ENCODE measurements around the gene TVP23A. TPM values are rescaled to one million over a fixed set of nuclear protein-coding genes. Genes with fewer than 3 reads are reported as not detected.

TVP23A gene
- polyA plus RNA-seq, 1 donor: 2.3 TPM

Other genes with a start within 250 kb of the TVP23A start
- 53.0 TPM for gene EMP2, start 238.2 kb downstream of the TVP23A start, polyA plus RNA-seq (ENCODE audit: insufficient read length)
- gene TEKT5, start 123.9 kb downstream of the TVP23A start, polyA plus RNA-seq (ENCODE audit: insufficient read length): 0.20 TPM
- gene NUBP1, start 75.0 kb downstream of the TVP23A start, polyA plus RNA-seq (ENCODE audit: insufficient read length): 31.2 TPM
- 3.2 TPM for gene CIITA, start 58.4 kb upstream of the TVP23A start, polyA plus RNA-seq (ENCODE audit: insufficient read length)
- gene DEXI, start 123.7 kb upstream of the TVP23A start, polyA plus RNA-seq (ENCODE audit: insufficient read length): 56.9 TPM
- gene CLEC16A, start 125.8 kb upstream of the TVP23A start, polyA plus RNA-seq (ENCODE audit: insufficient read length): 14.5 TPM